ENCODE data around the gene NCKAP5. TPM values are rescaled to one million over a fixed set of nuclear protein-coding genes. Genes with fewer than 3 reads are reported as not detected.

Gene NCKAP5
- total RNA-seq, 1 donor from 2014 or later = 0.20 TPM

GRCh38 chr2:133484784-133485183, 83.5 kb downstream of the NCKAP5 start:
- DNase-seq = no peak
- H3K4me1 Mint-ChIP-seq (ENCODE audit: low read depth, unreplicated experiment) = peaks cover 2% of the 10 kb centered on the region
- H3K36me3 Mint-ChIP-seq (ENCODE audit: unreplicated experiment) = no peaks in the 10 kb centered on the region
- H3K27ac Mint-ChIP-seq (ENCODE audit: unreplicated experiment) = no peak overlapping the region
- peaks cover under 1% of the 10 kb centered on the region for H3K9me3 Mint-ChIP-seq (ENCODE audit: unreplicated experiment)
- H3K27me3 Mint-ChIP-seq (ENCODE audit: unreplicated experiment) = no peaks in the 10 kb centered on the region
- no peak overlapping the region for H3K4me3 Mint-ChIP-seq (ENCODE audit: unreplicated experiment)
- TF ChIP-seq, protein P1, sequence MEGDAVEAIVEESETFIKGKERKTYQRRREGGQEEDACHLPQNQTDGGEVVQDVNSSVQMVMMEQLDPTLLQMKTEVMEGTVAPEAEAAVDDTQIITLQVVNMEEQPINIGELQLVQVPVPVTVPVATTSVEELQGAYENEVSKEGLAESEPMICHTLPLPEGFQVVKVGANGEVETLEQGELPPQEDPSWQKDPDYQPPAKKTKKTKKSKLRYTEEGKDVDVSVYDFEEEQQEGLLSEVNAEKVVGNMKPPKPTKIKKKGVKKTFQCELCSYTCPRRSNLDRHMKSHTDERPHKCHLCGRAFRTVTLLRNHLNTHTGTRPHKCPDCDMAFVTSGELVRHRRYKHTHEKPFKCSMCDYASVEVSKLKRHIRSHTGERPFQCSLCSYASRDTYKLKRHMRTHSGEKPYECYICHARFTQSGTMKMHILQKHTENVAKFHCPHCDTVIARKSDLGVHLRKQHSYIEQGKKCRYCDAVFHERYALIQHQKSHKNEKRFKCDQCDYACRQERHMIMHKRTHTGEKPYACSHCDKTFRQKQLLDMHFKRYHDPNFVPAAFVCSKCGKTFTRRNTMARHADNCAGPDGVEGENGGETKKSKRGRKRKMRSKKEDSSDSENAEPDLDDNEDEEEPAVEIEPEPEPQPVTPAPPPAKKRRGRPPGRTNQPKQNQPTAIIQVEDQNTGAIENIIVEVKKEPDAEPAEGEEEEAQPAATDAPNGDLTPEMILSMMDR (IDR thresholded peaks at IDR 0.05; ENCODE audit: partially characterized antibody, unreplicated experiment) = no peak

DNA sequence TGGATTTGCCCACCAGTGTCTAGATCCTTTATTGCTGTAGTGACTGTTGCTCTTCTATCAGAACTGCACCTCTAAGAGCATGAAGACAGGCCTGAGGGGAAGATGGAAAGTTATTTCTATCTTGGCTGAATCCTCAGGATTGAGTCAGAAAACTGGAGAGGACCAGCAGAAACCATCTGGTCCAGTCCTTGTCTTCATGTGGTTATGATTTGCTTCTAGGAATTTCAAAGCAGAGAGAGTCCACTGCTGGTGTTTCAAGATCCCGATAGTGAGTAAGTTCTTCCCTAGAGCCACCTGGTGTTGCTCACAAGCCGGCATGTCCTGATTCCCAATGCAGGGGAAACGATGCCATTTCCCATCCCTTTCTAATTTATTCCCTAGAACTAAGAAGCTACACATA, 84.2 kb downstream of the NCKAP5 start:
- Mint-ChIP-seq H3K27me3 (ENCODE audit: unreplicated experiment) (no peaks in the 10 kb centered on the region), H3K4me3 (ENCODE audit: unreplicated experiment) (no peak overlapping the region), H3K27ac (ENCODE audit: unreplicated experiment) (no peak overlapping the region), H3K4me1 (ENCODE audit: low read depth, unreplicated experiment) (peaks cover 2% of the 10 kb centered on the region), H3K36me3 (ENCODE audit: unreplicated experiment) (no peaks in the 10 kb centered on the region), H3K9me3 (ENCODE audit: unreplicated experiment) (no peaks in the 10 kb centered on the region)
- TF ChIP-seq, protein P1 (IDR thresholded peaks at IDR 0.05; ENCODE audit: partially characterized antibody, unreplicated experiment) = no peak
- no peak for DNase-seq

GRCh38 chr2:133483181-133483580, 85.1 kb downstream of the NCKAP5 start:
- TF ChIP-seq, protein P1 (IDR thresholded peaks at IDR 0.05; ENCODE audit: partially characterized antibody, unreplicated experiment) = no peak
- no peaks in the 10 kb centered on the region for H3K4me1 Mint-ChIP-seq (ENCODE audit: low read depth, unreplicated experiment)
- no peaks in the 10 kb centered on the region for H3K9me3 Mint-ChIP-seq (ENCODE audit: unreplicated experiment)
- no peaks in the 10 kb centered on the region for H3K27me3 Mint-ChIP-seq (ENCODE audit: unreplicated experiment)
- H3K27ac Mint-ChIP-seq (ENCODE audit: unreplicated experiment) = no peak overlapping the region
- no peak overlapping the region for H3K4me3 Mint-ChIP-seq (ENCODE audit: unreplicated experiment)
- DNase-seq = no peak
- no peaks in the 10 kb centered on the region for H3K36me3 Mint-ChIP-seq (ENCODE audit: unreplicated experiment)

- no peak overlapping the region for H3K27ac Mint-ChIP-seq (ENCODE audit: unreplicated experiment)
- no peaks in the 10 kb centered on the region for H3K9me3 Mint-ChIP-seq (ENCODE audit: unreplicated experiment)
- no peak overlapping the region for H3K4me3 Mint-ChIP-seq (ENCODE audit: unreplicated experiment)
- no peaks in the 10 kb centered on the region for H3K4me1 Mint-ChIP-seq (ENCODE audit: low read depth, unreplicated experiment)
- H3K27me3 Mint-ChIP-seq (ENCODE audit: unreplicated experiment) = no peaks in the 10 kb centered on the region
- H3K36me3 Mint-ChIP-seq (ENCODE audit: unreplicated experiment) = no peaks in the 10 kb centered on the region
- TF ChIP-seq, protein P1 (IDR thresholded peaks at IDR 0.05; ENCODE audit: partially characterized antibody, unreplicated experiment) = no peak
- DNase-seq = no peak
These were observed 87.4 kb downstream of the NCKAP5 start for GRCh38 chr2:133480707-133481429.

DNA sequence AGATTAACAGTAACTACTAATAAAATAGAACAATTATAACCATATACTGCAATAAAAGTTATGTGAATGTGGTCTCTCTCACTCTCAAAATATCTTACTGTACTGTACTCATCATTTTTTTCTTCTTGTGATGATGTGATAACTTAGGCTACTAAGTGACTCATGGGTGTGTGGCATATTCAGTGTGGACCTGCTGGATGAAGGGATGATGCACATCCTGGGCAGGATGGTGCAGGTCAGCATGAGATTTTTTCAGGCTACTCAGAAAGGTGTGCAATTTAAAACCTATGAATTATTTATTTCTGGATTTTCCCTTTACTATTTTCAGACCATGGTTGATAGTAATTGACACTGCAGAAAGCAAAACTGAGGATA, 90.7 kb downstream of the NCKAP5 start:
- no peaks in the 10 kb centered on the region for H3K9me3 Mint-ChIP-seq (ENCODE audit: unreplicated experiment)
- no peak overlapping the region for H3K4me3 Mint-ChIP-seq (ENCODE audit: unreplicated experiment)
- H3K27me3 Mint-ChIP-seq (ENCODE audit: unreplicated experiment) = no peaks in the 10 kb centered on the region
- H3K36me3 Mint-ChIP-seq (ENCODE audit: unreplicated experiment) = no peaks in the 10 kb centered on the region
- no peaks in the 10 kb centered on the region for H3K4me1 Mint-ChIP-seq (ENCODE audit: low read depth, unreplicated experiment)
- TF ChIP-seq, protein P1 (IDR thresholded peaks at IDR 0.05; ENCODE audit: partially characterized antibody, unreplicated experiment) = no peak
- DNase-seq = no peak
- H3K27ac Mint-ChIP-seq (ENCODE audit: unreplicated experiment) = no peak overlapping the region
